Activated T-cell treated with anti-CD3 and anti-CD28 coated beads for 1 hour (primary cell): Measurements from ENCODE around the gene SH3TC1.

Experiments
- DNase-seq: peaks from one replicate; pipeline ENCODE4 v3.0.0-alpha.2; 2020; ENCODE audit warnings: low read depth

Gene SH3TC1

DNA sequence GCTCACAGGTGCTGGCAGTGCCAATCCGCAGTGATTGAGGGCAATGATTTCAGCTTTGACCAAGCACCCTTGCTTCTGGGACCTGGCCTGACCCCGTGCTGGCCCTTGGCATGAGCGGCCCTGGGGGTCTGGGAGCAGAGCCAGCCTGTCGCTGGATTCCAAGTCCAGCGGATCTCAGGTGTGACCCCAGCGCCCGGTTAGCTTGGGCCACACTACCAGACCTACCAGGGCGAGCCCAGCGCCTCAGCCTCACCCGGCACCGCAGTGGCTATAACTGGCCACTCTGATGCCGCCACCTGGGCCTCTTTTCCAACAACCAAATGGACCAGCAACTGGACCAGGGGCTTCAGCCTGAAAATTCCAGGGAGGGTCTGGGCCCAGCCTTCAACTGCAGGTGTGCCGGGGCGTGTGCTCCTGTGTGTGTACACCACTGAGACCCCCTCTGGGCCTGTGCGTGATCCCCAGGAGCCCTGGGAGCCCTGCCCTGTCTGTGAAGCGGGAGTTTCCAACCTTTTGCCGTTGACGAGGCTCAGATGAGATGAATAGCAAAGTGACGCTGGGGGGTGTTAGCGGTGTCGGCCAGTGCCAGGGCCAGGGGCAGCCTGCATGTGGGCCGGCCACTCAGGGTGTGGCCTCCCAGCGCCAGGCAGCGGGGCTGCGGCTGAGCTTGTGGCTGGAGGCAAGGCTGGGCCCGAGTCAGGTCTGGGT, 658 bp downstream of the SH3TC1 start:
- DNase-seq: no peak

DNA sequence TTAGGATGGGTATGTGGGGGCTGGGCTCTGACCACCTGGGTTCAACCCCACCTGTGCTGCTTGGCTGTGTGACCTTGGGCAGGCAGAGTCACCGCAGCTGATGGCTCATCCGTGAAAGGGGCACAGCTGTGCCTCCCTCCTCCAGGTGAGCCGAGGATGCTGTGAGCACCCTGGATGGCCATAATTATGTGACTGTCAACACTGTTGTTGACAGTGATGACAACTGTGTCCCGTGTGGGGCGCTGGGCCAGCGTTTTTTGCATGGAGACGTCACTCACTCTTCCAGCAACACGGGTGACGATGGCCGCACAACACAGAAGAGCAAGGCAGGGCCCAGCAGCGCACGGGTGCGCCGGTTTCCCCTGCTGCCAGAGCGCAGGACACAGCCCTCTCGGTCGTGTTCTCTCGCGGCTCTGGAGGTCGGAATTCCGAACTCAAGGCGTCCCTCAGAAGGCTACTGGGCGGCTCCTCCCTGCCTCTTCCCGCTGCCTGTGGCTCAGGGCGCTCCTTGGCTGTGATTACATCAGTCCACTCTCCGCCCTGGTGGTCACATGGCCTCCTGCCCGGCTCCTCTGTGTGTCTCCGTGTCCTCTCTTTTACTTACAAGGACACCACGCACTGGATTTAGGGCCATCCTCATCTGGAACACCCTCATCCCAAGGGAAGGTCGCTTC, 1.3 kb downstream of the SH3TC1 start:
- DNase-seq: peak; percentile 16

DNA sequence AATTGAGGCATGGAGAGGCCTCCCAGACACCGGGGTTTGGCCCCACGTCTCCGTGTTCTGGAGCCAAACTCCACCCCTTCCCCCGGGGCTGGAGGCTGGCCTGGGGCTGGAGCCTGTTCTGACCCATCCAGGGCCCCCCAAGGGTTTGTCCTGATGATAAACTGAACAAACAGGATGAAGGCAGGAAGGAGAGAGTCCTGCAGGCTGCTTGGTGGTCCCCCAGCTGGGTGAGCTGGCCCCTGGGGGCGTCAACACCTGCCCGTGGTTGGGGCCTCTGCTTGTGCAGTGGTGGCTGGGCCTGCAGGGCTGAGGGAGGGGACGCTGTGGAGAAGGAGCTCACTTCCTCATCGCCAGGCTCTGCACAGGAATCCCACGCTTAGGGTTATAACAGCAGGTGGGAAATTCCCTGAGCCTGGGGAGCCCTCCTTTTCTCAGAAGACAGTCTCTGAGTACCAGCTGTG, 2.3 kb downstream of the SH3TC1 start:
- no peak for DNase-seq

DNA sequence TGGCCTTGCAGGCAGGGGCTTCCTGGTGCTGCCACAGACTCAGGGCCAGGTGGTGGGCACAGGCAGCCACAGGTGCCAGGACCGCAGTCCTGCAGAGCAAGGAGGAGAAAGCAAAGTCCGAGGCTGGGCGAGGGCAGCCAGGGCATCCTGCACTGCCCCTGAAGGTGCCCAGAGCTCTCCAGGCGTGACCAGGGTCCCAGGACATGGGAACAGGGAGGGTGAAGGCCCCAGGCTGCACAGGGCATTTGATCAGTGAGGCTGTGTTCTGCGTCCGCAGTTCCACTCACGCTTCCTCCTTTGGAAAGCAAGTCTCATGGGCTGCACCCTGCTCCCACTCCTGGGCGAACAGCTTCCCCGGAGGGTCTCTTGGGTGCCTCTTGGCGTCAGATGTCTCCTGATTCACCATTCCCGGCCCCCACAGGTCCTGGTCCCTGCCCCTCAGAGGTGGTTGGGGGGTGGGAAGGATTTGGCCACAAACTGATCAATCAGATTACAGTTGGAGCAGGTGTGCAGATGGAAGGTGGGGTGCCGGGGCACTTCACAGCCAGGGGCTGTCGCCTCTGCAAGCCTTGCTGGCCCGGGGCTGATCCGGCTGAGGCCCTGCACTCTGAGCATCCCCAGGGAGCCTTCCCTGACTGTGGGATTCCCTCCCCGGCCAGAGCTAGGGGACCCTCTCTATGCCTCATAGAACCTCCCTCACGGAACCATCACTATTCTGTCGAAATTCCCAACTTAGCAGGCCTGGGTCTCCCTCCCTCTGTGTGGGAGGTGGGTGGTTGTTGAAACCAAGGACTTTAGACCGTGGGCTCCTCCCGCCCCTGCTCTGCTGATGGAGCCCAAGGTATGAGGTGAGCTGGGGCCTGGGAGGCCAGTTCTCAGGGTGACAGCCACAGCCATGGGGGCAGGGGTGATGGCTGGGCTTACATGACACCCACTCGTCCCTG, 3.3 kb downstream of the SH3TC1 start:
- no peak for DNase-seq

DNA sequence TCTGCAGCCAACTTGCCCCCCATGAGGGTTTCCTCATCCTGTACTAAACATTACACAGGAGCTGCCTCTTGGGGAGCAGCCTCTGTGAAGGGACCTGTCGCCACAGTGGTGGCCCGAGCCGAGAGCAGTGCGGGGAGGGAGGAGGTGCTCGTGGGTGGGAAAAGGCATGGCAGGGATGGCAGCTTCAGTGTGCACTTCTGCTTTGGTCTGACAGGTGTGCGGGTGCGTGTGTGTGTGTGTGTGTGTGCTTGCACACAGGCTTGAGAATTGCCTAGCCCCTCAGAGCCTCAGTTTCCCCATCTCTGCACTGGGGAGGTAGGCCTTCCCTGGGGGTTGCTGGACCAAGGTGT, 3.9 kb downstream of the SH3TC1 start:
- no peak for DNase-seq

DNA sequence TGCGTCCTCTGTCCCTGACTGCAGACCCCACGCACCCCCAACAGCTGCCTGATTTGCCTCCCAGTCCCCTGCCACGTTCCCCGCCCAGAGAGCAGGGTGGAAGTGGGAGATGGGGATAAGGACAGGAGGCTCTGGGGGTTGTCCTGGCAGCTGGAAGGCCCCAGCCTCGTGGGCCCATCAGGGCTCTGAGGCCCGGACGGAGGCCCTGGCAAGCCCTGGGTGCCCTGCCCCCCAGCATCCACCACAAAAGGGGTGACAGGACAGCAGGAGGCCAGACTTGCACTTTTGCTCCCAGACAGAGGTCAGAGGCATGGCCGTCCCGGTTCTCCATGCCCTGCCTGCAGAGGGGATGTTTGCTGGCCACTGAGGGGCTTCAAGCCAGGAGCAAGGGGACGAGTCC, 4.7 kb downstream of the SH3TC1 start:
- no peak for DNase-seq

DNA sequence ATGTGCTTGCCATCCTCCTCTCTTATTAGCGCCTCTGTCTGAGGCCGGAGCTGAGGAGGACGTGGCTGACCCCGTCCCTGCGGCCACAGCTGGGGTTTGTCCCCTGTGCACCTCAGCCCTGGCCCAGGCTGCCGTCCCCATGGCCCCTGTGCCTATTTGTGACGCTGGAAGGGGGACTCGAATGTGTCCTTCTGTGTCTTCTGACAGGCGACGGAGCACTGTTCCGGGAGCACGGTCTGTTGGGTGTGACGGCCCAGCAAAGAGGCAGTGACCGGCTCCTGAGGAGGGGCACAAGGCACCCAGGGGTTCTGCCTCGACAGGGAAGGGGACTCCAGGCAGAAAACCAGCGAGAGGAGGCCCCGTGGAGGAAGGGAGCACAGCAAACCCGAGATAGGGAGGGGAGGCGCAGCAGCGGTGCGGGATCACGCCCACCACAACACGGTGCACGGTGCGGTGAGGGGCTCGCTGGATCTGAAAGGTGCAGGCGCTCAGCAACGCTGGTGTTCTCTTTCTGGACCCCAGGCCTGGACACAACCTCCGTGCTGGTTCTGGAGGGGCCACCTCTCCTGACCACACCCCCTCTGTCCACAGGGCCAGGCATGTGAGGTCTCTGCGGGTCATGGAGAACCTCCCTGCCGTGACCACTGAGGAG, 5.6 kb downstream of the SH3TC1 start:
- no peak for DNase-seq

DNA sequence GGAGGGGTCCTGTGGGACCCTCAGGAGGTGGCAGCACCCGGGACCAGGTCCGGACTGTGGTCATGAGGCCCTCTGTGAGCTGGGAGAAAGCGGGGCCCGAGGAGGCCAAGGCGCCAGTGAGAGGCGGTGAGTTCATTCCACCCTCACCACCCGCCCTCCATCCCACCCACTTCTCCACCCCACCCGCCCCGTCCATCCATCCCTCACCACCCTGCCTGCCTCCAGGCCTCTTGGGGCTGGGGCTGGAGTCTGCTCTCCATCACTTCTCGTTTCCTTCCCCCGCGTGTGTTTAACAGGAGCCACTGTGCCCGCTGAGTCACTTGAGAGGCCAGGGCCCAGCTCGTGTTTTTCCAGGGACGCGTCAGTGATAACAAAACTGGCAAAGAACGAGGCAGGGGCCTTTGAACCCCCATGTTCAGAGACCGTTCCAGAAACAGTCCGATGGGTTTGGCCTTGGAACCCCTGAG, 6.2 kb downstream of the SH3TC1 start:
- DNase-seq: no peak

DNA sequence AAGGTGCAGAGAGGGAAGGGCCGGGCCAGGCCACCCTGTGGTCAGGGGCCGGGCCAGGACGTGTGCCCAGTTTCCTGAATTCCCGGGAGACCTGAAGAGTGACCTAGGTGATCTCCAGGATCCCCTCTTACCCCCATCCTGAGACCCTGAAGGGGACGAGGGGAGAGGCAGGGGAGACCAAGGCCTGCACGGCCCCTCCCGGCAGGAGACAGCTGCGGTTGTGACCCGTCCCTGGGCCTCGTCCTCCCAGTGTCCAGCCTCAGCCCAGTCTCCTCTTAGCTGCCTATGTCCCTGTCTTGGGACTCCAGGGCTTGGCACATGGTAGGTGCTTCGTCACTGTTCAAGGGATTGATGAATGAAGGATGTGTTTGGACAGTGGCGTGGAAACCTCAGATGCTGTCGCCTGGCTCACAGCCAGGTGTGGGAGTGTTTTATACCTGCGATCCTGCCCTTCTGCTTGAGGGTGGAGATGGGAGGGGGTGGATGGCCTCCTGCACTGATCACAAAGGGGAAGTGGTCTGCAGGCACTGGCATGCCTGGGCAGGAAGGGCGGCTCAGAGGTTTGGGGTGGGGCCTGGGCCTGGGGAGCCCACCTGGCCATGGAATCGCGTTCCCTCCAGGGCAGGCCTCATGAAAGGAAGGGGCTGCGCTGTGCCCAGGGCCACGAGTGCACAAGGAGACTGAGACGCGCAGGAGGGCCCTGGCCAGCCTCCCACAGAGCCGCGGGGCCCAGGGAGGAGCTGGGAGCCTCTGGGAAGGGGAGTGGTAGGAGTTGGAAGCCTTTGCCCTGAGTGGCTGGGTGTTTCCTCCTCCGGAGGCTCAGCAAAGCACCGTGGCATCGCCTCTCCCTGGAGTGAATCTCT, 6.9 kb downstream of the SH3TC1 start:
- no peak for DNase-seq

DNA sequence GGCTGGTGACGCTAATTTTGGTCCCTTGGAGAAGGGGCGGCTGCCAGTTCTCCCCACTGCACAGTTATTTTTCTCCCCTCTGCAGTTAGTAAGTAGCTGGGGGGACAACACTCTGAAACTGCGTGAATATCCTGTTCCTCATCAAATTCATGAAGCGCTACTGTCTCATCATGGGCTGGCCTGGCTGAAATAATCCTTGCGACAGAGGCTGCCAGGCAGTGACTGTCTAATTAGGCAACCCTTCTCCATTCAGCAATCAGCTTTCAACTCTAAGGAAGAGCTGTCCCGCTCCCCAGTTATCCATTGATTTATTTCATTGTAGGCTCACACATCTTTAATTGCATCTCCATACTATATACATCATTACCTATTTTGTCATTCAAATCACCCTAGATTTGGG, 8.2 kb downstream of the SH3TC1 start:
- DNase-seq: no peak

DNA sequence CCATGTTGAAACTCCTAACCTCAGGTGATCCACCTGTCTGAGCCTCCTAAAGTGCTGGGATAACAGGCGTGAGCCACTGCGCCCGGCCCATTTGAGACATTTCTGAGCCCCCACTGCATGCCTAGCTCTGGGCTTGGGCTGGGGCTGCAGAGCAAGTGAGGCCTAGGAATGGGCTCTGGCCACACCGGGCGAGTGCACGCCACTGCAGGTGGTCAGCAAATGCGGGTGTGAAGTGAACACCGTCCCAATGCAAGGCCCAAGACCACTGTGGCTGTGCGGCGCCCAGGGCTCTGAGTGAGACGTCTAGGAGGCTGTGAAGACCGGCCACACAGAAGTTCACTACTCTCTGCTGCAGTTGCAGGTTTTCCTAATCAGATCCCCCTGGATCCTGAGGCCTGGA, 9.5 kb downstream of the SH3TC1 start:
- DNase-seq: no peak

DNA sequence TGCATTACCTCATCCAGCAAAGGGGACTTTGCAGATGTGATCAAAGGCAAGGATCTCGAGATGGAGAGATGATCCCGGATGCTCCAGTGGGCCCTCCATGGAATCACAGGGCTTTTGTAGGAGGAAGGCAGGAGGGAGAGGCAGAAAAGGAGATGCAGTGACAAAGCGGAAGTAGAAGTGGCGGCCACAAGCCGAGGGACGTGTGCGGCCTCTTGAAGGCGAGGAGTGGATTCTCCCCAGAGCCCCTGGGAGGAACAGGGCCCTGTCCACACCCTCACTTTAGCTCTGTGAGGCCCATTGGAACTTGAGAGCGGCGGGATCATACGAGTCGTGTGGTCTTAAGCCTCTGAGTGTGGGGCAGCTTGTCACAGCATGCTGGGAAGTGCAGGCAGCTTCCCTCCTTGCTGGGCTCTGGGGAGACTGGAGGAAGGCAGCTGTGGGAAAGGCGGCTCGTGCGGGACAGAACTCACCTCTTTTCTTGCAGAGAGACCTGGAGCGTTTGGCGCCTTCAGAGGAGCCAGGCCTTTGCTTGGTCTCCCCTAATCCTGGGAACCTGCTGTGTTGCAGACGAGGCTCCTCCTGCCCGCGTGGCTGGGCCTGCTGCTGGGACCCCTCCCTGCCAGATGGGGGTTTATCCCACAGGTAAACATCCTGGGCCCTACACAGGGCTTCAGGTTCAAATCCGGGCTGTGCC, 10.2 kb downstream of the SH3TC1 start:
- DNase-seq: no peak

DNA sequence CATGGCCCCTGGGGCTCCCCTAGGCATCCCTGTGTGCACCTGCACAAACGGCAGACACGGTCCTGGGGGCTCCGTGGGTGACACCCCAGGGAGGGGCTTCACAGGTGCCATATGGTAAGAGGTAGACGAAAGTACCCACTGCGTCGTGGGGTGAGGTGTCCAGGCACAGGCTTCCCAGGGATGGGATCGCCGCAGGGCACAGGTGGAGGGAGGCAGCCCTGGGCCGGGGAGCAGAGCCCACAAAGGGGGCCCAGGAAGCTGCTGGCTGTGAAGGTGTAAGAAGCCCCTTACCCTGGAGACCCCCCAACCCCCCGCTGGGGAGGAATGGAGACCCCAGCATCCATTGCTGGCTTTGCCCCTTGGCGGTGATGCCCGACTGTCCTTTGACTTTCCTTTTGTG, 10.9 kb downstream of the SH3TC1 start:
- DNase-seq: no peak

DNA sequence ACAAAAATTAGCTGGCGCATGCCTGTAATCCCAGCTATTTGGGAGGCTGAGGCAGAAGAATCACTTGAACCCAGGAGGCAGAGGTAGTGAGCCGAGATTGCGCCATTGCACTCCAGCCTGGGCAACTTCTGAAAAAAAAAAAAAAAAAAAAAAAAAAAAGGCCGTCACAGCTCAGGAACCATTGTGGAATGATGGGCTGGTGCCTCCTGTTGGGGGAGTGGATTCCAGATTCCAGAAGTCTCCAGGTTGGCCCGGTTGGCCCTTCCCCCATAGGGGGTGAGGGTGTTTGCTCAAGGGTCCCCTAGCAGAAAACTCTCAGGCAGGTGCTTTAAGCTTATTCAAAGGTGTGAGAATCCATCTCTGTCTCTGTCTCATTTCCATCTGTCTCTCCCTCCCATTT, 11.5 kb downstream of the SH3TC1 start:
- DNase-seq: no peak

DNA sequence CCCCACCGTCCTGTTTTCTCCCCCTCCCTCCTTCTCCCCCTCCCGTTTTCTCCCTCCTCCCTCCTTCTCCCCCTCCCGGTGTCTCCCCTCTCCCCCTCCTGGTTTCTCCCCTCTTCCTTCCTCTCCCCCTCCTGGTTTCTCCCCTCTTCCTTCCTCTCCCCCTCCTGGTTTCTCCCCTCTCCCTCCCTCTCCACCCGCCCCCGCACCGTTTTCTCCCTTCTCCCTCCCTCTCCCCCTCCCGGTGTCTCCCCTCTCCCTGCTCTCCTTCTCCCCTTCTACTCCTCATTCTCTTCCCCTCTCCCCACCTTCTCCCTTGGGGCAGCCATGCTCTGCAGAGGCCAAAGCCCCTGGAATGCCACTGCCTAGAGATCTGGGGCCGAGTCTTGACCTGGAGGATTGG, 12.2 kb downstream of the SH3TC1 start:
- DNase-seq: no peak

DNA sequence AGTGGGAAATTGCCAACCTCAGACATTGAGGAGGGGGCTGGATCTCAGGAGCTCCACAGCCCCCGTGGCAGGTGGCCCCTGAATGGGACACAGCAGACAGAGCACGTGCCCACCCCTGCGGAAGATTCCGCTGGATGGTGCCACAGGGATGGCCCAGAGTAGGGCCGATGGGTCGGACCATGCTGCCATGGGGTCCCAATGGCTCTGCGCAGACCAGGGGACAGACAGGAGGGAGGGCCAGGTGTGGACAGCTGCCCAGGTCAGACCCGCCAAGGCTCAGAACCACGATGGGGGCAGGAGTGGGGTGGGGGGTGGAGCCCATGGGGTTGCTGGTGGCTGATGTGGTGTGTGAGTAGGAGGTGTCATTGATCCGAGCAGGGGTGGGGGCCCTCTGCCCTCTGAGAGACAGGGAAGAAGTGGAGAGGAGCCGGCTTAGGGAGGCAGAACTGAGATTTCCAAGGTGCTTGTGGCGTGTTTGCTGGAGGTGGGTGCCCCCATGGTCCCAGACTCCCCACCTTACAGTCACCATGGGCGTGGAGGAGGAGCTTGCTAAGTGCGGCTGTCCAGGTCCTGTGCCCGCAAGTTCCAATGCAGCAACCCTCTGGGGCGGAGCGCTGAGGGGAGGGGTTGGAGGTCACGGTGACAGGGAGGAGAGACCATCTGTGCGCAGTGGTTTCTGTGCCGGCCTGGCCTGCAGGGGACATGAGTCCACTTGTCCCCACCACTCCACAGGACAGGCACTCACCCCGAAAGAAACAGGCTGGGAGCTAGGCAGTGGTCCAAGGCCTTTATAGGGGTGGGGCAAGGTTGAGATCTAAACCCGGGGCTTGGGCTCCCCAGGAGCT, 12.9 kb downstream of the SH3TC1 start:
- no peak for DNase-seq

DNA sequence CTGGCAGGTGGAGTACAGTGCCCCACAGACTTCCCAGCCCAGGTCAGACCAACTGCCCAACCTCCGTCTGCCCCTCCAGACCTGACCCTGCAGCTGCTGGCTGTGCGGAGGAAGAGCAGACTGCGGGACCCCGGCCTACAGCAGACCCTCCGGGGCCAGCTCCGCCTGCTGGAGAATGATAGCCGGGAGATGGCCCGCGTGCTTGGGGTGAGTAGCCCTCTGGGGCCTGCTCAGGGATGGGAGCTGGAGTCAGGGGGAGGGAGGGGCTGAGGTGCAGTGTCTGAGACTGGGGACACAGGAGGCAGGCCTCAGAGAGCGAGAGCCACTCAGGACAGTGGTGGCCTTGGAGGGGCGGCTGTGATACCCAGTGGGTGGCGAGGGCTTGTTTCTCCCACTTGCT, 13.5 kb downstream of the SH3TC1 start:
- no peak for DNase-seq

DNA sequence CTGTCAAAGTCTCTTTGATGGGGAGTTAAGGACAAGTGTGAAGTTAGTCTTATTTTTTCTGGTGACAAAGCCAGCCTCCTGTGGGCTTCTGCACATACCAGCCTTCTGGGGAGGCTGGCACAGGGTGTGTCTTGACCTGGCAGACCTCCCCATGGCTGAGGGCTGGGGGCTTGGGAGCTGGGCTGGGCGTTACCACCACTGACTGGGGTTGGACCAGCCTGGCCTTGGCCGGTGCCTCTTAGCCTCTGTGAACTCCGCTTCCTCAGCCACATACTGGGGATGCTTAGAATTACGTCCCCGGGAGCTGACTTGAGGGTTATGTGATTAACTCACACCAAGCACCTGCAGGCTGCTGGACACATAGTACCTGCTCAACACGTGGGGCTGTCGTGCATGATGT, 14.0 kb downstream of the SH3TC1 start:
- no peak for DNase-seq

DNA sequence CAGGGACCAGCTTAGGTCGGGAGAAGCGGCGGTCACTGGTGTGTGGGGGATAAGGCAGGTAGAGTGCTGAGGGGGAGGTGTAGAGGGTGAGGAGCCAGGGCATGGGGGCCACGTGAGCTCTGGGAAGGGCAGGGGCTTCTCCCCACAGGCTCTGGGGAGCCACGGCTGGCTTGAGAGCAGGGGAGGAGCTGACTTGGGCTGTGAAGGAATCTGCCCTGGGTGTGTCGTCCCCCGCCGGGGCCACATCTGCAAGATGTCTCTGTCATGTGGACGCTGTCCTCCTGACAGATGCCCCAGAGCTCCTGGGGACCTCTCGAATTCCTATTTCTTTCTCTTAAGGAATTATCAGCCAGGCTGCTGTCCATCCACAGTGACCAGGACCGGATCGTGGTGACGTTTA, 15.0 kb downstream of the SH3TC1 start:
- DNase-seq: no peak

DNA sequence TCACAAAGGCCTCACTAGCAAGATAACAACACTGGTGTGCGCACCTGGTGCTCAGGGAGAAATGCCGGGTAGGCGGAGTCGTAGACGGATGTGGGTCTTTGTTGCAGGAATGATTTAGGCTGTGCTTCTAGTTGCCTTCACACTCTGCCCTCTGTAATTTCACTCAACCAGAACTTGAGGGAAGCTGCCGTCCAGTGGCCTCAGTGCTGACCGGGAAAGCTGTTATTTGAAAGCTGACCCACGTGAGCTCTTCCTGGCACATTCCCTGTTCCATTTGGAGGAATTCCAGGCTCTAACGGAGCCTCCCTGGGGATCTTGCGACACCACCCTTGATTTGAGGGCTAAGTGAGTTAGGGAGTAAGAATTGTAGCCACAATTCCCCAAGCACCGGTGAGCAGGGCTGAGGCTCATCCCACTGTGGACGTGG, 15.9 kb downstream of the SH3TC1 start:
- DNase-seq: no peak
